Hematopoietic multipotent progenitor cell treated with erythropoietin and hydrocortisone succinate and interleukin-3 and kit ligand, for 8 days (in vitro differentiated cells): ENCODE measurements around the gene PLAGL1.
A peak's percentile ranks its signal among the peaks of the same experiment; 100 is the strongest.

Source experiments
- DNase-seq: peaks from one replicate; pipeline ENCODE4 v3.0.0-alpha.2; 2015

The PLAGL1 gene

GRCh38 chr6:143963158-143963919 is 44.7 kb downstream of the PLAGL1 start:
- no peak for DNase-seq

- no peak for DNase-seq
These were observed 45.9 kb downstream of the PLAGL1 start for GRCh38 chr6:143961886-143962878.

- DNase-seq, result no peak
These were observed 47.0 kb downstream of the PLAGL1 start for GRCh38 chr6:143961066-143961465.

DNA sequence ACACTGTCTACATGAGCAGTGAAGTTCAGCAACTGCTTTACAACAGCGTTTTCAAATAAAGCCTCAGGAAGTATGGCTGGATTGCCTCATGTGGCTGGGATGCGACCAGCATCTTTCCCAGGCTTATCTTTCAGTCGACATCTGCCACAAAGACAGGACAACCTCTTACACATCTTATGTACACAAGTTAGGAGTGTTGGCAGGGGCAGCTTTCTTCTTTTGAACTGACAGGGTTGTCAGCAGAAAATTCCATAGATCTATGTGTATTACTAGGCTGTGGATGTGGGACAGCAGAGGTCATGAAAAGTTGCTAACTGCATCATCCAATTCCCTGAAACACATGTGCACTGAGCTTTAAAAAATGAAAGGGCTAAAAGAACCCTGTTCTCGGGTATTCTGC is 48.1 kb downstream of the PLAGL1 start:
- no peak for DNase-seq

GRCh38 chr6:143958839-143959399 is 49.1 kb downstream of the PLAGL1 start:
- no peak for DNase-seq

GRCh38 chr6:143957679-143958274 is 50.3 kb downstream of the PLAGL1 start:
- no peak for DNase-seq

GRCh38 chr6:143955971-143956370 is 52.1 kb downstream of the PLAGL1 start:
- DNase-seq, result no peak

- no peak for DNase-seq
These were observed 54.1 kb downstream of the PLAGL1 start for GRCh38 chr6:143953922-143954321.

DNA sequence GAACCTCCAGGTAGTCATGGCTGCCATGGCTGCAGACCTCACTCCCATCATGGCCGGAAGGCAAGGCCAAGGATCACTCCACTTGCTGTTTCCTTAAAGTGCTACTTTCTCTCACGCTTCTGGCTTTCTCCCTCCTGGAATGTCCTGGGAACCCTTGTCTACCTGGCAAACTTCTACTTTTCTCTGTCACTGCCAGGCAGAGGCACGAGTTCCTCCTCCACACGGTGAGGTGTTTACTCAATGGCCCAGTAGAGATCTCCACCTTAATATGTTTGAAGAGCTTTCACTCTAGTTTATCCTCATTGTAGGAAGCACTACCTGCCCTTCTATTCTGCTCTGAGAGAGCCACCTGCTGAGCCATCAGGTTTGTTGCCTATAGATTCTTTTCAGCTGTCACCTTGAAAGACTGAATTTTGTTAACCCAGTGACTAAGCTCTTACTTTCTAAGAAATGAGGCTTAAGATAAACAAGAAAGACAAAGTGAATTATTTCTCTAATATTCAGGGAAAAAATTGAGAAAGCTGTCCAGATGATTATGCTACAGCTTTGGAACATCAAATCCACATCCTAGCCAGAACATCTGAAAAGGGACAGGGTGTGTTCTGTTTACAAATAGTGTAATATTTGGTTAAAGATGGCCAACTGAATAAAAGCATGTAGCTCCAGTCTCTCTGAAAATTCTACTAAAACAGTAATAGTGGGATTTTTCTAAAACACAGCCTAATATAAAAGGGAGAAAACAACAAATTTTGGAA is 54.9 kb downstream of the PLAGL1 start:
- DNase-seq, result no peak

DNA sequence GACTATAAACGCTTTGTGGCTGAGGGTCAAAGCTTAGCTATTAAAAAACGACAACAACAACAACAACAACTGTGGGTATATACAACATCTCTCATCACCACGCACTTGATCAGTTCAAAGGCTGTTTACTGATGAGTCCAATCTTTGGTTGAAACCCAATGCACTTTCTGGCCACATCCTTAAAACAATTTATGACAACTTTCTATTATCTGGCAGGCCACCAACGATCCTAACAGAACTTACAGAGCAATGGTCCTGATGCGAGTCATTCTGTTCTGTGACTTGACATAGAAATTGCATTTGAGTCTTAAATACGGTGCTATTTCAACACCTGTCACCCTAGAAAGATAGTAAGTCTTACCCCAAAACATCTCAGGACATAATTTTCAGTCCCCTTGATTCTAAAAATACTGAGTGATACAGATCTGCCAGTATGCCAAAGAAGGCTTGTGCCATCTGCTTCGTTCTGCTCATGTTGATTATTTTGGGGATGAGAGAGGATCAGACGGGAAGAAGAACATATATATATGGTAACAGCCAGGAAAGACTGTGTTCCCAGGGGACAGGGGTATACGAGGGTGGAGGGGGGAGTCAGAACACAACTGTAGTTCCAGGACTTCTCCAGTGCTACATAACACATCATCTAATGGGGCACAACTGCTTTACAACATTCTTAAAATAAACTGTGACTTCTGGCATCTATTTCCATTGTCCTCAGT is 55.8 kb downstream of the PLAGL1 start:
- no peak for DNase-seq

GRCh38 chr6:143950875-143951274 is 57.2 kb downstream of the PLAGL1 start:
- no peak for DNase-seq

DNA sequence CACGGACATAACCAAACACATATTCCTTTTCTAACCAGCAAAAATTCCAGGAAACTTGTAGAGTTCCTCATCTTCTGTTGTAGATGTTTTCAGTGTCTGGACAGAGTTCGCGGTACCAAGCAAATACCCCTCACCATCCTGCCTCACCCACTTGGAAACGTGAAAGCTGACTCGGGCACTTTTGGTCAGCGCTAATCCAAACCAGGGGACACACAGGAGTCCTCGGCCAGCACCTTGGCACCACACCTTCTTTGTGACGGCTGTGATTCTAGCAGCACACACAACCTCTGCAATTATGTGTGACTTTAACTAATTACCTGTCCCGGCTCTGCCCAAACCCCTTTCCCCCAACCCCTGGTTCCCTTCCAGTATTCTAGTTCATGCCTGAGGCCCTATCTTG is 58.1 kb downstream of the PLAGL1 start:
- DNase-seq, result no peak

GRCh38 chr6:143949535-143949934 is 58.5 kb downstream of the PLAGL1 start:
- no peak for DNase-seq

DNA sequence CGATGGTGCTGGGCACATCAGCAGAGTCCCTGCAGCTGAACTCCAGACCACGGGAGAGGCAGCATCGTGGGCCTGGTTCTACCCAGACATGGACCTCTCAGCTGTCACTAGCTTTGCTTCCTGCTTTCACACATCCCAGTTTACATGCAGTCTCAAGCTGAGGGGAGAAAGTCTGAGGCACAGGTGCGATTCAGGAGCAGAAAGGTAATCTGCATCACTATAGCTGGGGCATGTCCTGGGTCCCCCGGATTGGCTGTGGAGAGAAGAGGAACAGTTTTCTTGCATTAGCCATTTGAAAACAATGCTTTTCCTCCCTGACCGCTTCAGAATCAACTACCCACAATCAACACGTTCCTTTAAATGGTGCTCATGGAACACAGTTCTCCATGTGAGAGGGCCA is 59.9 kb downstream of the PLAGL1 start:
- DNase-seq, result no peak

GRCh38 chr6:143941852-143942627 is 66.0 kb downstream of the PLAGL1 start:
- DNase-seq, result peak; percentile 77

DNA sequence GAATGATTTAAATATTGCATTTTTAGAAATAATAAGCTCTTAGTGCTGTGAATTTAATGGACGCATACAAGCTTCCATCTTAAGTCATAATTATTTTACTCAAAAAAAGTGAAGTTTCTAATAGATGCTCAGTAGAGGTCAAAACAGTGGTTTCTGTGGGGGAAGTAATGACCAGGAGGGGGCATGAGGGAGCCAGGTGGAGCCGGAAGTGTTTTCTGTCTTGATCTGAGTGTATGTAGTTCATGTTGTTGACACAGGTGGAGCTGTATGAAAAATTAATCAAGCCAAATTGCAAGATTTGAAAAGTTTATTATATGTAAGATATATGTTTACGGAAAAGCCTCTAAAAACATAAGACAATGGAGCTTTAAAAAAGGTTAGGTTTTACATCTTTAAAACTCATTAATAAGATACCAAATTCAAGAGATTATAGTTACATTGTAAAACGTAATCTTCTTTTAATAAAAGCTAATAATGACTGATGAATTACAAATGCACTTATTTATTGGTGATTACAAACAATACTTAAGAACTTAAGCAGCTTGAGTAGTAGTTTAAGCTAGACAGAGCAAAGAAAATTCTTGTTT is 68.0 kb downstream of the PLAGL1 start:
- peak; percentile 81 for DNase-seq

- DNase-seq, result no peak
These were observed 68.7 kb downstream of the PLAGL1 start for GRCh38 chr6:143939364-143939763.

- DNase-seq, result no peak
These were observed 70.4 kb downstream of the PLAGL1 start for GRCh38 chr6:143937668-143937970.

DNA sequence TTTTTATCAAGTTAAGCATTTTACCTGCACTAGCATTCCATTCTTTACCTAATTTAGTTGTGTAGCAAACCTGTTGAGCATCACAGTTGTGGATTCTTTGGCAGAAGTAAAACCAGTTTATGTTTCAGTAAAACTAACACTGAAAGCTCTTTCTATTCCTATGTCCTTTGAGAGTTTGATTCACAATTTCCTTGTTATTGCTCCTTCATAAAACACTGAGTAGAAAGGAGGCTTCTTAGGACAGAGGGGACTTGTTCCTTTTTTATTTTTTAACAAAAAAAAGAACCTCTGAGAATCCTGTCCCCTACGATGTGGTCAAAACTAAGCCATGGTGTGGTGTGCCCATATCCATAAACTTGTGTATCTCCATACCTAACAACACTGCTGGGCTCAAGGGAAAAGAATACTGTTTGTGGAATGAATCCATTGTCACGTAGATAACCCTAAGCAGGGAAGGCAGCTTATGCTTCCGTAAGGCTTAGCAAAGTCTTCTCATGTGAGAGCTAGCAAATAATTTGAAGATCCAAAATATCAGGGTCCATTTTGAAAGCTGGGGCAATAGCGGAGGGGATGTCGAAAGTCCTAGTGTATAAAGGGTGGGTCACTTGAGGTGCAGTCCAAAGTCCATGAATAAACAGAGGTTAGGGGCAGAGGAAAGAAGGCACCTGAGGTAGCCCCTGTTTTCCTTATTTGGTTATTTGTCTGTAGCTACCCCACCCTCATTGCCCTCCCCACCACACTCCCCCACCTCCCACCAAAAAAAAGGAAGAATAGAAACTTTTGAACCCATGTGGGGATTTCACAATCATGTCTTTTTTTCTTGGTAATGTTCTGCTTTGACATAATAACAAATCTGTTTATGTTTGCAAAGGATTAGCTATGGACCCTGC is 71.0 kb downstream of the PLAGL1 start:
- DNase-seq, result no peak

DNA sequence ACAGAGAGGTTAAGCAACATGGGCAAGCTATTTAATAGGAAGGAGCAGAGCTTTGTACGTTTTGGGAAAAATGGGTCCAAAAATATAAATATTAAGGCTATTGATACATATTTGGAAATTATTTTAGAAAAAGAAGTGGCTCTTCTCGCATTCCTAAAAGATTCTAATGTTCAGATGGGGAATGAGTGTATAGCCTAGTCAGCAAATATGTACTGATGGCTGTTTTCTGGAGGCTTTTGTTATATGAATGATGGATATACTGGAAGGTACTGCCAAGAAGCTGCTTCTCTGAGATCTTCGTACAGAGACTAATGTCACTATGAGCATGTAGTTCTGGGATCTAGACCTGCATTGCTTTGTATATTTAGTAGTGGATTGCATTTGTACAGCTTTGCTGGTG is 71.7 kb downstream of the PLAGL1 start:
- no peak for DNase-seq
